Heart left ventricle (tissue), 13 donors: Measurements from ENCODE around the gene FAM50B.
"Not testable (repeated sequence)": the region's sequence is repeated elsewhere in the genome, so short reads cannot be mapped to it uniquely, and the experiment has no call there.

Source experiments
- POLR2A ChIP-seq, 2 donors: fragments of 450-650 bp; IDR thresholded peaks; one replicate each; pipeline ENCODE4 v1.6.1; 2017; ENCODE audit warnings: antibody characterized with exemption in 2 of 2, mild to moderate bottlenecking in 2 of 2, moderate library complexity in 2 of 2
- TF ChIP-seq, protein P1 (sequence below), 12 donors: fragments of 200-600 bp; sonication (generic) in 4 of 12; IDR thresholded peaks; one replicate each; pipeline versions ENCODE4 v1.5.0 to v1.8.0; 2018 to 2022; ENCODE audit warnings: antibody characterized with exemption in 12 of 12, mild to moderate bottlenecking in 5 of 12
- donor health status: ischemic (EF 13 %, LVEDD 7.1; RV severe dilation, severe dysfunction).
- donor health status: DM: no; HTN: yes; CAD: no.
- donor health status: DM: no; HTN: no; CAD: no.
- donor health status: ischemic (EF 25% LVEDD 6.9; RV normal size, moderate dysfunction).
- donor health status: ischemic (EF 25% LVEDD 5.7; RV mildly dilated, moderate dysfunction).
- donor health status: ischemic (EF 35%, LVEDD 5.7; RV mildly dilated, moderate dysfunction).
- donor health status: nonischemic (EF 11% LVEDD 7.7; RV severe dilation, severe dysfunction).
- donor health status: DM: yes; HTN: yes; CAD: no.
- donor health status: PGD.
- donor health status: ischemic (EF 29% LVEDD 5.4; RV normal size, mild dysfunction).
- donor health status: nonischemic (EF 23%, LVEDD 6.1; RV moderate dilation, normal function).

- TF ChIP-seq, protein P1, sequence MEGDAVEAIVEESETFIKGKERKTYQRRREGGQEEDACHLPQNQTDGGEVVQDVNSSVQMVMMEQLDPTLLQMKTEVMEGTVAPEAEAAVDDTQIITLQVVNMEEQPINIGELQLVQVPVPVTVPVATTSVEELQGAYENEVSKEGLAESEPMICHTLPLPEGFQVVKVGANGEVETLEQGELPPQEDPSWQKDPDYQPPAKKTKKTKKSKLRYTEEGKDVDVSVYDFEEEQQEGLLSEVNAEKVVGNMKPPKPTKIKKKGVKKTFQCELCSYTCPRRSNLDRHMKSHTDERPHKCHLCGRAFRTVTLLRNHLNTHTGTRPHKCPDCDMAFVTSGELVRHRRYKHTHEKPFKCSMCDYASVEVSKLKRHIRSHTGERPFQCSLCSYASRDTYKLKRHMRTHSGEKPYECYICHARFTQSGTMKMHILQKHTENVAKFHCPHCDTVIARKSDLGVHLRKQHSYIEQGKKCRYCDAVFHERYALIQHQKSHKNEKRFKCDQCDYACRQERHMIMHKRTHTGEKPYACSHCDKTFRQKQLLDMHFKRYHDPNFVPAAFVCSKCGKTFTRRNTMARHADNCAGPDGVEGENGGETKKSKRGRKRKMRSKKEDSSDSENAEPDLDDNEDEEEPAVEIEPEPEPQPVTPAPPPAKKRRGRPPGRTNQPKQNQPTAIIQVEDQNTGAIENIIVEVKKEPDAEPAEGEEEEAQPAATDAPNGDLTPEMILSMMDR (IDR thresholded peaks at IDR 0.05): not testable (repeated sequence)
- TF ChIP-seq POLR2A (IDR thresholded peaks at IDR 0.05): not testable (repeated sequence)
Measured at GRCh38 chr6:3863322-3863721, 14.1 kb downstream of the FAM50B start.
